ENCODE results near the gene TP53I11. TPM values are rescaled to one million over a fixed set of nuclear protein-coding genes. Genes with fewer than 3 reads are reported as not detected.

Gene TP53I11
- total and polyA plus RNA-seq, 9 of the 15 experiments (the other 6 are each of a cell fraction or from before 2014, with no cell fraction given) = 0.14 to 2.5 (median 1.2) TPM; not detected in 2

DNA sequence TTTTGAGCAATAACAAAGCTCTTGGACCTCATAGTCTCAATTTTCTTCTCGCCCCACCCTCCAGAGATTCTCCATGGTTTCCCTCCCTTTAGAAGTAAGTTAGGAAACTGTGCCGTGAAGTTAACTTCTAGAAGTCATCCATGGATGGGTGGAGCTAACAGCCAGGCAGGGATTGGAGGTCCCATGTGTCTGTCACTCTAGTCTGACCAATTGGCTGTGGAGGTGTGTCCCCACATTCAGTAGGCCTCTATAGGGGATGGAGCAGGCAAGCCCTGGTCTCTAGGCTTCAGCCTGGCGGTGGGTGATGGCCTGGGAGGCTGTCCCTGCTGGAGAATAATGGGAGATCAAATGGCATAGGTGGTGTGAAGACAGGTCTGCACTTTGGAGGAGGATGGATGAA is 50.7 kb downstream of the TP53I11 start:
- no peak overlapping the region for H3K4me2 ChIP-seq (ENCODE audit: insufficient read depth, low read length)
- H3K36me3 ChIP-seq (ENCODE audit: control insufficient read depth, insufficient read depth, low read length) = no peaks in the 10 kb centered on the region
- BruUV-seq (replicated peaks) = no TSS peak
- H3K9me3 ChIP-seq (replicated peaks; ENCODE audit: control insufficient read depth, insufficient read depth, low read depth, low read length) = no peaks in the 10 kb centered on the region
- peak; percentile 62 to 77 (median 76) for DNase-seq (ENCODE audit: extremely low read depth in 1 of 4, low spot score in 3 of 4)
- CTCF ChIA-PET (ENCODE audit: low intra/inter-chr PET ratio) = no interaction called here
- in situ Hi-C loops (cut with MboI) = no loop called here
- H3K9me1 ChIP-seq (ENCODE audit: control insufficient read depth, insufficient read depth, low read length) = no peaks in the 10 kb centered on the region
- H3K27ac ChIP-seq (ENCODE audit: extremely low read depth, low read depth, low read length) = no peak overlapping the region
- FAIRE-seq = peak; percentile 73
- intact Hi-C loops (cut with micrococcal nuclease) = no loop called here
- ATAC-seq = peak; percentile 97
- WGBS (ENCODE audit: insufficient coverage, low coverage, missing lambda C conversion rate) = 2% methylated on average over 3 of the region's 3 CpGs
- H4K20me1 ChIP-seq (replicated peaks; ENCODE audit: control insufficient read depth, insufficient read depth, low read length) = no peaks in the 10 kb centered on the region
- no peak overlapping the region for H3K9ac ChIP-seq (ENCODE audit: insufficient read depth in 1 of 2, low read depth in 2 of 2, low read length in 2 of 2)
- POLR2A ChIA-PET = interaction anchor here (0.6 kb wide), 1 partner anchor 852 kb away, joined by 3 read pairs; no protein-coding TSS in a partner anchor
- no peaks in the 10 kb centered on the region for H3K79me2 ChIP-seq (ENCODE audit: control insufficient read depth, insufficient read depth, low read length)
- H3K27me3 ChIP-seq (ENCODE audit: control insufficient read depth in 2 of 2, insufficient read depth in 2 of 2, low read length in 2 of 2) = peaks cover 0 to 6% of the 10 kb centered on the region in 2 experiments; a peak in 1 of 5 replicates
- TF ChIP-seq, protein P1, sequence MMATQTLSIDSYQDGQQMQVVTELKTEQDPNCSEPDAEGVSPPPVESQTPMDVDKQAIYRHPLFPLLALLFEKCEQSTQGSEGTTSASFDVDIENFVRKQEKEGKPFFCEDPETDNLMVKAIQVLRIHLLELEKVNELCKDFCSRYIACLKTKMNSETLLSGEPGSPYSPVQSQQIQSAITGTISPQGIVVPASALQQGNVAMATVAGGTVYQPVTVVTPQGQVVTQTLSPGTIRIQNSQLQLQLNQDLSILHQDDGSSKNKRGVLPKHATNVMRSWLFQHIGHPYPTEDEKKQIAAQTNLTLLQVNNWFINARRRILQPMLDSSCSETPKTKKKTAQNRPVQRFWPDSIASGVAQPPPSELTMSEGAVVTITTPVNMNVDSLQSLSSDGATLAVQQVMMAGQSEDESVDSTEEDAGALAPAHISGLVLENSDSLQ (IDR thresholded peaks at IDR 0.05) = peak; percentile 98
- no peak for TF ChIP-seq ADNP (tag; IDR thresholded peaks at IDR 0.05)
- TF ChIP-seq EHMT2 (IDR thresholded peaks at IDR 0.05) = peak; percentile 69; the same call in 1 of the 2 replicates
- TF ChIP-seq NEUROD1 (IDR thresholded peaks at IDR 0.05; ENCODE audit: borderline replicate concordance, low read depth, low read length, partially characterized antibody) = peak; percentile 26
- peak; percentile 43 for TF ChIP-seq SP2 (IDR thresholded peaks at IDR 0.05; ENCODE audit: extremely low read depth, low read depth, low read length, poor library complexity, severe bottlenecking)
- TF ChIP-seq RBM25 (IDR thresholded peaks at IDR 0.05; ENCODE audit: low read depth, low read length, severe bottlenecking) = peak; percentile 64
- no peak for TF ChIP-seq HNRNPK (IDR thresholded peaks at IDR 0.05; ENCODE audit: low read depth, low read length, poor library complexity, severe bottlenecking)
- peak; percentile 72 for TF ChIP-seq FOS (IDR thresholded peaks at IDR 0.05; ENCODE audit: extremely low read depth, insufficient read length)
- TF ChIP-seq ASH1L (IDR thresholded peaks at IDR 0.05; ENCODE audit: borderline replicate concordance, low read depth, partially characterized antibody) = peak; percentile 50
- TF ChIP-seq PRMT5 (CRISPR knock-in tag; IDR thresholded peaks at IDR 0.05) = no peak
- peak; percentile 61 for TF ChIP-seq NFYB (IDR thresholded peaks at IDR 0.05; ENCODE audit: extremely low read depth, insufficient read length)
- TF ChIP-seq, protein P2, sequence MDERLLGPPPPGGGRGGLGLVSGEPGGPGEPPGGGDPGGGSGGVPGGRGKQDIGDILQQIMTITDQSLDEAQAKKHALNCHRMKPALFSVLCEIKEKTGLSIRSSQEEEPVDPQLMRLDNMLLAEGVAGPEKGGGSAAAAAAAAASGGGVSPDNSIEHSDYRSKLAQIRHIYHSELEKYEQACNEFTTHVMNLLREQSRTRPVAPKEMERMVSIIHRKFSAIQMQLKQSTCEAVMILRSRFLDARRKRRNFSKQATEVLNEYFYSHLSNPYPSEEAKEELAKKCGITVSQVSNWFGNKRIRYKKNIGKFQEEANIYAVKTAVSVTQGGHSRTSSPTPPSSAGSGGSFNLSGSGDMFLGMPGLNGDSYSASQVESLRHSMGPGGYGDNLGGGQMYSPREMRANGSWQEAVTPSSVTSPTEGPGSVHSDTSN (CRISPR knock-in tag; IDR thresholded peaks at IDR 0.05; ENCODE audit: low read depth) = peak; percentile 73
- TF ChIP-seq, protein P2 (tag; conservative IDR thresholded peaks at IDR 0.05; ENCODE audit: low read depth) = peak; percentile 94
- no peak overlapping the region for H3K4me3 ChIP-seq
- no peak overlapping the region for H2AFZ ChIP-seq (ENCODE audit: low read depth, low read length)
- no peaks in the 10 kb centered on the region; a peak in 1 of 5 replicates for H3K4me1 ChIP-seq (replicated peaks in 1 of 2; ENCODE audit: control insufficient read depth in 2 of 2, insufficient read depth in 2 of 2, low read length in 2 of 2)

All from K562 (cell line).